NCI-H510A treated with DMSO at 0.1 percent for 48 hours (cell line): ENCODE results near the gene SH3RF3.

Experiments used
- DNase-seq: peaks from one replicate; lab custom pipeline; 2025; lab: John Stamatoyannopoulos, UW

SH3RF3 gene

GRCh38 chr2:109396202-109397180, 267.5 kb downstream of the SH3RF3 start:
- peak; percentile 68 for DNase-seq

- DNase-seq = no peak
Observed at GRCh38 chr2:109397893-109398292, 268.9 kb downstream of the SH3RF3 start.

- no peak for DNase-seq
Observed at GRCh38 chr2:109398366-109399015, 269.5 kb downstream of the SH3RF3 start.

- no peak for DNase-seq
Observed at GRCh38 chr2:109399066-109399465, 270.1 kb downstream of the SH3RF3 start.

- no peak for DNase-seq
Observed at GRCh38 chr2:109400102-109400501, 271.1 kb downstream of the SH3RF3 start.

- DNase-seq = no peak
Observed at GRCh38 chr2:109401370-109401769, 272.4 kb downstream of the SH3RF3 start.

- DNase-seq = no peak
Observed at GRCh38 chr2:109402180-109402579, 273.2 kb downstream of the SH3RF3 start.

GRCh38 chr2:109402980-109403840, 274.2 kb downstream of the SH3RF3 start:
- no peak for DNase-seq

- no peak for DNase-seq
Observed at GRCh38 chr2:109403841-109404201, 274.8 kb downstream of the SH3RF3 start.

- DNase-seq = no peak
Observed at GRCh38 chr2:109404681-109405080, 275.7 kb downstream of the SH3RF3 start.

GRCh38 chr2:109405873-109406272, 276.9 kb downstream of the SH3RF3 start:
- no peak for DNase-seq

GRCh38 chr2:109406301-109406700, 277.3 kb downstream of the SH3RF3 start:
- DNase-seq = no peak

GRCh38 chr2:109407276-109408042, 278.5 kb downstream of the SH3RF3 start:
- DNase-seq = no peak

GRCh38 chr2:109408043-109408335, 279.0 kb downstream of the SH3RF3 start:
- no peak for DNase-seq

- no peak for DNase-seq
Observed at GRCh38 chr2:109409321-109410038, 280.5 kb downstream of the SH3RF3 start.

GRCh38 chr2:109410039-109410815, 281.2 kb downstream of the SH3RF3 start:
- peak; percentile 42 for DNase-seq

GRCh38 chr2:109411640-109412325, 282.8 kb downstream of the SH3RF3 start:
- no peak for DNase-seq

GRCh38 chr2:109415581-109416013, 286.6 kb downstream of the SH3RF3 start:
- DNase-seq = no peak

GRCh38 chr2:109417701-109418335, 288.8 kb downstream of the SH3RF3 start:
- no peak for DNase-seq
